NCI-H2171 (cell line): ENCODE results near the gene MTCL1.
"Not testable (repeated sequence)": the region's sequence is repeated elsewhere in the genome, so short reads cannot be mapped to it uniquely, and the experiment has no call there.

Experiments used
- DNase-seq: peaks from one replicate; lab custom pipeline; 2025; lab: John Stamatoyannopoulos, UW

MTCL1 gene

DNA sequence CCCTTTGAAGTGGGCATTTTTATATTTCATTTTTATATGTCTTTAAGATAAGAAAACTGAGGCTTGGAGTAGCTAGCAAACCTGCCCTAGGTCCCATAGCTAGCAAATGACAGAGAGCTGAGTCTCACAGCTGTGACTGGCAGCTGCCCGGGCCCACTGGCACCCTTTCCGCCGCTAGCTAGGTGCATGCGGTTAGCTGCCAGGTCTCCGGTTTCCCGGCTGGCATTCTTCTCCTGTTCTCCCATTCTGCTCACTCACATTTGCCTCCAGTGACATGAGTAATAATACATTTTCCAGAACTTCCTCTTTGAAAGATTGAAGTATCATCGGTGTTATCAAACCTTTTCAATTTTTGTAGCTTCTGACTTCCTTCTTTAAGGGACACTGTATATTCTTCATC, 38.7 kb downstream of the MTCL1 start:
- DNase-seq, result peak; percentile 66

GRCh38 chr18:8744656-8745055, 39.3 kb downstream of the MTCL1 start:
- peak; percentile 42 for DNase-seq

GRCh38 chr18:8745355-8746014, 40.1 kb downstream of the MTCL1 start:
- DNase-seq, result no peak

DNA sequence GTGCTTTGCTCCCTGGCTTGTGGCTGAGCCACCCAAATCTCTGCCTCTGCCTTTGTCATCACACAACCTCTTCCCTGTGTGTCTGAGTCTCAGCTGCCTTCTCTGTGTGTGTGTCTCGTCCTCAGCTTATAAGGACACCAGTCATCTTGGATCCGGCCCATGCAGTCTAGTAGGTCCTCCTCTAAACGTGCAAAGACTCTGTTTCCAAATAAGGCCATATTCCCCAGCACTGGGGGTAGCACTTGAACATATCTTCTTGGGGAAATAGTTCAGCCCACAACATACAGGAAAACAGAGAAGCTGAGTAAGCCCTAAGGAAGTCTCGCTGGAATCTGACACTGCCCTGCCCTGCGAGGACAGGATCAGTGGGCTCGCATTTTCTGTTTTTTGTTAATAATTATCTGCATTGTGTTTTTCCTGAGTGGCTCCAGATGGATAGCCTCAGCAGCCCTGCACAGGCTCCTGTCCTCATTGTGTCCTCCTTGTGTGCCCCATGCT, 42.1 kb downstream of the MTCL1 start:
- DNase-seq, result no peak

DNA sequence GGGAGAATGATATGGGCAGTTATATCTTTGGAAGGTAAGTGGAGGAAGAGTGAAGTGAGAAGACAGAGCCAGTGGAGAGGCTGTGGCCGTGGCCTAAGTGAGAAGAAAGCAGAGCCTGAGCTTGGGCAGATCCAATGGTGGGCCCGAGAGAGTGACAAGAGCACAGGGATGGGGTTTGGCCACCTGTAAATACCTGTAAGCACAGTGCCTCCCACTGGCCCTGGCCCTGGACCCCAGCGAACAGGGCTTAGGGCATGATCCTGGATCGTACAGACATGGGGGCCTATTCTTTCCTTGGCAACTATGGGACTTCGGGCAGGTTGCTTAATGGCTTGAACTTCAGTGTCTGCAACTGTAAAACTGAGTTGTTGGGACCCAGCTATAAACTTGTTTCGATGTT, 44.1 kb downstream of the MTCL1 start:
- no peak for DNase-seq

GRCh38 chr18:8750954-8751415, 45.6 kb downstream of the MTCL1 start:
- no peak for DNase-seq

GRCh38 chr18:8751692-8752091, 46.3 kb downstream of the MTCL1 start:
- no peak for DNase-seq

GRCh38 chr18:8752329-8752728, 47.0 kb downstream of the MTCL1 start:
- DNase-seq, result no peak

- no peak for DNase-seq
These were observed 49.9 kb downstream of the MTCL1 start for GRCh38 chr18:8754995-8755960.

DNA sequence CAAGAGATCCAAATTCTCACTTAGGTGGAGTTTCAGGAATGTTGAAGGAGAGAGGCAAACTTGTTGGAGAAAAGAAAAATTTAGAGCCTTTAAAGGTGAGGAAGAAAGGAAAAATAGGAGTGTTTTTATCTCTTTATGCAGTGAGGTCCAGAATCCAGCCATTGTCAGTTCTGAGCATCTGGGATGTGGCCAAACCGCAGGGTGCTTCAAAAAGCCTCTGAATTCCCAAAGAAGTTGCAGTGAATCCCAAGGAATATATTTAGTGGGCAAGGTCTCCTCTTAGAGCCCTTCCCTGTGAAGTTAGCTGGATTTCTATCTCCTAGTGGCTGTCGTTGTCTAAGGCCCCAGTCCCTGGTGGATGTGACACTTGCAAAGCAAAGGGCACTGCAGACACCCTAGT, 51.2 kb downstream of the MTCL1 start:
- no peak for DNase-seq

- no peak for DNase-seq
These were observed 52.1 kb downstream of the MTCL1 start for GRCh38 chr18:8757396-8757997.

DNA sequence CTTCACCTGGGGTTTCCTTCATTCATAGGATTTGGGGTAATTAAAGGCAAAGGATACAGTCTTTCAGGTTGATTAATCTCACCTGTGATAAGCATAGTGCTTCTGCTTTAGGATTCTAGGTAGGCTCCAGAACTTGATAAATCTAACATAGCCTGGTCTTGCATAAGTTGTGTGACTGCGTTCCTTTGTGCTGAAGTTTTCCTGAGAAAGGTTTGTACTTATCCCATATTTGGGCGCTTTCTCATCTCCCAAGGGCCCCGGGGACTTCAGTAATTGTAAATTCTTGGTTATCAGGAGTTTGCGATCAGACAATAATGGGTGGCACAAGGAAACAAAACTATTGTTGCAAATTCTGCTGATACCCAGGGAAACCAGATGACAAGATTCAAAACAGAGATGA, 53.1 kb downstream of the MTCL1 start:
- no peak for DNase-seq

- DNase-seq, result no peak
These were observed 55.6 kb downstream of the MTCL1 start for GRCh38 chr18:8760984-8761383.

DNA sequence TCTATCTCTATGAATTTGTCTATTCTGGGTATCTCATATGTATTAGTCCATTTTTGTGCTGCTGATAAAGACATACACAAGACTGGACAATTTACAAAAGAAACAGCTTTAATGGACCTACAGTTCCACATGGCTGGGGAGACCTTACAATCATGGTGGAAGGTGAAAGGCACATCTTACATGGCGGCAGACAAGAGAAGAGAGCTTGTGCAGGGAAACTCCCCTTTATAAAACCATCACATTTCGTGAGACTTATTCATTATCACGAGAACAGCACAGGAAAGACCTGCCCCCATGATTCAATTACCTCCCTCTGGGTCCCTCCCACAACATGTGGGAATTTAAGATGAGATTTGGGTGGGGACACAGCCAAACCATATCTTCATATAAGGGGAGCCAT, 56.2 kb downstream of the MTCL1 start:
- not testable (repeated sequence) for DNase-seq

DNA sequence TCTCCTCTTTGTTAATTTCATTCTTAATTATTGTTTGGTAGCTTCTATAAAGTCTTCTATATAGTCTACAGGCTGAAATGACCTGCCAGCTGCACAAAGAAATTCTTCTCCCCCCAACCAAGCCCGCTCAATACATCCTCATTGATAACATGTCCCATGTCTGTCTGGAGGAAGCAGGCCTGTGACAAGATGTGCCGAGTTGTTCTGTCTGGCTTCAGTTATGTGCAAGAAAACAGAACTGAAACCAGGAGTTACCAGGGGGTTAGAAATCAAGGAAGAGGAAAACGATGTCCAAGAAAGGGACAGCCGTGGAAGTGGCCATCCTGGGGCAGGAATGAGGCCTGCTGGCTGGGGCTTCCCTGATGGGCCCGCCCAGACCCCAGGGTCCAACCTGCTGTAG, 57.6 kb downstream of the MTCL1 start:
- no peak for DNase-seq

DNA sequence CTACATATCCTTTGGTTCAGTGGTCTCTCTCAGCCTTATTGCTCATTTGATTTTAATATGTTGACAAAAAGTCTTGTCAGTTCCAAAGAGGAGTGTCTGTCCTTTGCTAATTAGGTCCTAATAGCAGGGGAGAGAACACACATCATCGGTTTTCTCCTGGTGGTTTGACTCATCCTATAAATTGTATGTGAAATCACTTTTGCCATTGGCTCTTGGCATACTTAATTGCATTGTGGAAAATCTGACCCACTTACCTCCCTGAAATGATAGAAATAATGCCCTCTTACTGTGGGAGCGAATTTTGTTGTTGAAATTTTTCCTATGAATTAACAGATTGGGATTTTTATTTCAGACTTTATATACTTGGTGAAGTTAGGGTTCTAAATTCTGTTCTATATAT, 58.3 kb downstream of the MTCL1 start:
- no peak for DNase-seq

DNA sequence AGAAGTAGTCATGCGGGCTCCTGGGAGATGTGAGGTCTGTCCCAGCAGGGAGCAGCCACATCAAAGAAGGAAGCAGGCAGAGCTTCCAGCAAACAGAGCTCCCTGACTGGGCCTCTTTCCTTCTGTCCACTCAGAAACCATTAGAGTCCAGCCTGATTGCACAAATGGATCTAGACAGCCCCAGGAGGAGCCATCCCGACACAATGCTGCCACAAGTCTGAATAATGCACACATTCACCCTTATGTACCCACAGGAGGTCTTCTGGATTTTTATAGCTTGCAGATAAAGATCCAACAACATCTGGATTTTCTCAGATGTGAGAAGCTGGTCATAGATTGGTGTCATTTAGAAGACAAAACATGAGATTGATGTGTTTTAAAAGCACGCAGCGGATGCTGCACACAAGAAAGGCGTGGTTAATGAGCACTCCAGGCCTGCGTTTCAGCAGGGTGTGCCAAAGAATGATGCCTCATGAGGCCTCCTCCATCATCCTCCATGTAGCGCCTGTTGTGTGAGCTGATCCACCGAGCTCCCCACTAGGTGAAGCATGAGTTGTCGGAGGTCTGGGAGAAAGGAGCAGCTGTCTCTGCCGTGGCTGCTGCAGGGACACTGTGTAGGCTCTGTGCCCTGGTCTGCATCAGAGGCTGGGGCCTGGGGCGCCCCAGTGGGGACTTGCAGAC, 60.6 kb downstream of the MTCL1 start:
- no peak for DNase-seq

DNA sequence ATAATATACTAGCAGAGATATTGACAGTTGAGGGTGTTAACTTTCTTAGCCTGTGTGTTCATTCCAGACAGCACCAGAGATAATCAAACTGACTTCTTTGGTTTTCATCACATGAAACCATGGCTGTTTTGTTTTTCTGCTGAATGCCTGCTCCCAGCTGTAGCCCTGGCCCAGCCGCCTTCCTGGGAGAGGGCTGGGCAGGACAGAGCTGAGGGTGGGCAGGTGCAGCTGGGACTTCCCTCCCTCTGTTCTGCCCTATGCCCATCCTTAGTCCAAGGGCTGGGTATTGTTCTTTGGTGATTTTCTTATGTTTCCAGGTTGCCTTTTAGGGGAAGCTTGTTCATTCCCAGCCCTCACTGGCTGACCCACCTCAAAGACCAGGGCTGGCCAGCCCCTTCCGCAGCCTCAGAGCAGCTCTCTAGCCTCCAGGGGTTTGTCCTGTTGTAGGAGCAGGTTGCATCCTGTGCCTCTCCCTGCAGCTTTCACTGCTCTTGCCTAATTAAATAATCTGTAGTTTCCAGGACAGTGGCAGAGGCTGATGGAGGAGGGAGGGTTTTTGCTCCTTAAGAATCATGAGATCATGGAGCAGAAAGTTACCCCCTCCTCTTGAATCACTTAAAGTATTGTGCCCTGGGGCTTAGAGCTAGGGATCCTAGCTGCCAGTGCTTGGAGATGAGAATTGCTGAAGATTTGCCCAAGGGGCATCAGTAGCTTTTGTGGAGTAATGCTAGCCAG, 61.4 kb downstream of the MTCL1 start:
- no peak for DNase-seq

DNA sequence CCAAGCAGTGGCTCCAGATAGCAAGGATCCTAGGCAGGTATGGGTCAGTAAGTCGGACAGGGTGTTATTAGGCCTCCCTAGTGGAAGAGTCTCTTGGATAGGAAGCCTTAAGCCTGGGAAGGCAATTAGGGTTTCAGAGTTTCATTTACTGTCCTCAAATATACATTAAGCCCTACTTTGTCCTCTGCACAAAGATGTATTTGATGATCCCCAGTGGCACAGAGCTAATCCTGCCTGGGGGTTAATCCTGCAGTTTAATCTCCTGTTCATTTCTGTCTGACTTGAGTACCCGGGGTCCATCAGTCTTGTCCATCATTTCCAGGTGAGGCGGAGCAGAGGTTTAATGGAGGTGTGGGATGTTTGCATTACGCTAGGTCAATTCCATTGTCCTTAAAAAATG, 62.0 kb downstream of the MTCL1 start:
- DNase-seq, result no peak

- DNase-seq, result no peak
These were observed 64.2 kb downstream of the MTCL1 start for GRCh38 chr18:8769509-8770095.

- DNase-seq, result no peak
These were observed 65.3 kb downstream of the MTCL1 start for GRCh38 chr18:8770657-8771056.
